Embryonic facial prominence (tissue), 1 donor: ENCODE data around the gene MMP20.

Source experiments
- DNase-seq: peaks from one replicate; pipeline ENCODE4 v3.0.0-alpha.2; 2016; ENCODE audit errors: extremely low spot score

Gene MMP20

DNA sequence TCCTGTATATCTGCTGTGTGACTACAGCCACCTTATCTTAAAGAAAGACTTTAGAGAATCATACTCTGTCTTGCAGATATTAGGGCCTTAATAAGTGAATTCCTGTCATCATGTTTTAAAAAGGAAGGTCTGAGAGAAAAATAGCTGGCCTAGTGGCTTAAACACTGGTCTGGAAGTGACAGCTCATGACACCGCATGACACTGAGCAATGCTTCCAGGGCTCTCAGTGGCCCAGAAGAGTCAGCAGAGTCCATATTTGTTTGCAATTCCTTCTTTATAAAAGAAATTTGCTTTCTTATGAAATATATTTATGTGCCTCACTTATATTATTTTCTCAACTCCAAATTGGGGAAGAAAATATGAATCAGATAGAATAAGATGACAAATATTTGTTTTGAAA is 33.0 kb downstream of the MMP20 start:
- DNase-seq, result no peak

DNA sequence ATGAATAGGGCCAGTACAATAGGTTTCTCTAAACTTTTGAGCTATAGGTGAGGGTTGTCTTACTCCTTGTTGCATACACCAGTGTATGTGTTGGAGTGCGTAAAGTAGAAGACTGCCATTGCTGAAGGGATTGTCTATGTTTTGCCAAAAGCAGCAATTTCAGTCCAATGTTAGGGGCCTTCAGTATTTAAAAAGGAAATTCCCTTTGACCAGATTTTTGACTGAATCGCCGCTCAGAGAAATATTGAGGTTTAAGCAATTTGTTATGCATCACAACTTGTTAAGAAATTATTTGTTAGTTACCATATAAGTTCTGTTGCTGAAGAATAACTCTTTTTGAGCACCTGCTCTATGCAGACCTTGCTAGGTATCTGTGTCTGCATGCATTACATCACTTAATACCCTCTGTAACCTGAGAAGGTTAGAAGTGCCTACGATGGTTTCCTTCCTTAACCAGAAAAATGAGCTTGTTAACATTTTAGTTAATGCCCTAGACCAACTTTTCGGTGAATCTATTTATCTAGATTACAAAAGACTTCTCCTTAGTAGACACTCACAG is 33.9 kb downstream of the MMP20 start:
- no peak for DNase-seq

DNA sequence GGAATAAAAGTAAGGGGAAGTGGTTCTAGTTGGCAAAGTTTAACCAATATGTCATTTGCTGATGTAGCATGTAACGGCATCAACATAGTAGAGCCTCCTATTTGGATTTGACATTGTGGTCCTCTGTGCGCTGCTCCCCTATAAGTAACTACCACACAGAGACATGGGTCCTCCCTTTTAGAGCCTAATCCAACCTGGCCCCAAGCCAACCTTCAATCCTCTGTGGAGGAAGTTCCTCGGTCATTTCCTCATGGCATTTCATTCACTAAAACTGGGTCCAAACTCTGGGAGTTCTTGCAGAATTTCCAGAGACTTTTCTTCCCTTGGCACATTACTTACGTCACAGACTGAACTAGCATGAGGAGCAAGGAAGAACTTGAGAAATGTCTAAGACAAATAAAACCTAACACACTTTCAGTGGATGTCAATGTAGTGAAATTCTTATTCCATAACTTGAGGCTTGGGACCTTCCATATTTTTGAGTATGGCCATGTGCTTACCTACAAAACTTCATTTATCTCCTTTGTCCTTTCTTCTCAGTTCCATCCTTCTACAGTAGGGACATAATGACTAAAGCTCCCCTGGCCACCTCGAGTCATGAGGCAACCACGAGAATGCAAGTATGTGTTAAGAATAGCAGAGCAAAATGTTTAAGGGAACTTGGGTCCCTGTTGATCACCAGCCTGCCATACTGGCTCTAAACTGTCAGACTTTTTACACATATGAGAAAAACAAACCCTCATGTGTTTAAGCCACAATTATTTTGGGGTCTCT is 34.7 kb downstream of the MMP20 start:
- no peak for DNase-seq

DNA sequence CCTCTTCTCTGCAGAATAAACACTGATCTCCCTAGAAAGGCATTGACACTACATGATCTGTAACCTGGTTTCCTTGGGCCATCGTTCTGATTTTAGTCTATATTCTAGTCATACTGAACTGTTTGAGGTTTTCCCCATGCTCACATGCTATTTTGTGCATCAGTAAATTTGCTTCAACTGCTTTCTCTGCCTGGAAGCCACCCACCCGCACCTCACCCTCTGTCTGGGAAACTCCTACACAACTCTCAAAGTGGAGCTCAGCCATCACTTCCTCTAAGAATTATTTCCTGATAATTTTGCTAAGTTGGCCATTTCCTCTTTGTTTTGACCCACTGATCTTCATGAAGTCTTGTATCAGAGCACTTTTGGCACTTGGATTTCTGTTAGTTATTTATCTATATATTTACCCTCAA is 36.1 kb downstream of the MMP20 start:
- no peak for DNase-seq

- DNase-seq, result no peak
Observed at GRCh38 chr11:102587722-102588121, 37.4 kb downstream of the MMP20 start.

GRCh38 chr11:102583141-102583873 is 41.8 kb downstream of the MMP20 start:
- DNase-seq, result no peak

- no peak for DNase-seq
Observed at GRCh38 chr11:102582140-102582539, 43.0 kb downstream of the MMP20 start.

DNA sequence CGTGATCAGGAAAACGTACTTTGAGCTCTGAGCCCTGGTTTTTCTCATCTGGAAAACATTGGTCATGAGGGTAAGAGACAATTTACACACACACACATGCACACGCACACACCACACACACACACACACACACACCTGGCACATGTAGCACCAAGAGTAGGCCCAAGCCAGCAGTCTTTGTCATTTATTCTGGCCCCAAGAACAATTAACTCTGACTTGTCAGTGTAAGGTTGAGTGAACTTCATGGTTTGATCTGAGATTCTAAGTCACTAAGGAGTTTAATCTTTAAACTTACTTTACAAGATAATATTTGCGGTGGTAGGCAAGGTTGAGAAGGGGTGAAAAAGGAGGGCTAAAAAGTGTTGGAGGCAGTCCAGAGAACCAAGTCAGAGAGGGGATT is 44.1 kb downstream of the MMP20 start:
- no peak for DNase-seq

DNA sequence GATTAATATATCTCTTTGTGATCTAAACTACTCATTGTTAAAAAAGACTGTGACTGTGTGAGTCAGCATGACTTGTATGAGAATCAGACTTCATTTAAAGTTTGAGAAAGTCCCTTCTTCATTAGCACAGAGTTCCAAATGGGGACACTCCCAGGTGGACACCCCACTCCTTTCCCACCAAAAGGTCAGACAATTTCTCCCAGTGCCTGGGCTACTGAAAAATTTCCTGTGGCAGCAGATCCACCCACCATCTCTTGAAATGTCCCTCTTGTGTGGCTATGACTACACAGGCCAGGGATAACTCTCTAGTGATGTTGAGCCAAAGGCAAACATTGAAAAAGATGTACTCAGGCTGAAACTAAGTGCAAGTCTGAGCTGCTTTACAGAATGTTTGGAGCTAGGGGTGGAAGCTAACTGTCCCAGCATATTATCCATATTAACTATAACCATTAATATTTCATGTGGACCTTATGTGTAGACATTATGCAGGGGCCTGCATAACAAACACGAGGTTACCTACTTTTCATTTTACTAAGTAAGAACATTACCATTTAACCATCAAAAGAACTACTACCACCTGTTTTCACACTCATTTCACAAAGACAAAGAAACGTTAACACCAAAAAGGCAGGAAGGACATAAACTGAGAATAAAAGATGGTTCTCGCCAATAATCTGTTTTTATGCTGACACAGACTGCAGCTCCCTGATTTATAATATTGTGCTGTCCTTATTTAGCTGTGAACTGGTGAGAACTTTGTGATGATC is 44.8 kb downstream of the MMP20 start:
- no peak for DNase-seq

DNA sequence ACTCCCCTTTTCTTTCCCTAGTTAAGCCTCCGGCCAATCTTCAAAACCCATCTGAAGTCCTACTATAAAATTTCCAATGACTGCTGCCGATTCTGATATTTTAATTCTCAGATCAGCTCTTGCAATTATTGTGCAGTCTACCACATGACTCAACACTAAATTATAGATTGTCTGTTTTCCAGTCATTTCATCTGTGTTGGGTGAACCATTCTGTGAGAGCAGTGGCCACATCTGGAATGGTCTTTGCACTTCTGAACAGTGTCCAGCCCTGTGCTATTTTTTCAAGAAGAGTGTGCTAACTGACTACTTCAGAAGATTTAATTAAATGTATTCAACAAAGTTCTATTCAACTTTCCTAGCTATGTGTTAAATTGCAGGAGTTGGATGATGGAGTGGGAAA is 47.4 kb downstream of the MMP20 start:
- no peak for DNase-seq

DNA sequence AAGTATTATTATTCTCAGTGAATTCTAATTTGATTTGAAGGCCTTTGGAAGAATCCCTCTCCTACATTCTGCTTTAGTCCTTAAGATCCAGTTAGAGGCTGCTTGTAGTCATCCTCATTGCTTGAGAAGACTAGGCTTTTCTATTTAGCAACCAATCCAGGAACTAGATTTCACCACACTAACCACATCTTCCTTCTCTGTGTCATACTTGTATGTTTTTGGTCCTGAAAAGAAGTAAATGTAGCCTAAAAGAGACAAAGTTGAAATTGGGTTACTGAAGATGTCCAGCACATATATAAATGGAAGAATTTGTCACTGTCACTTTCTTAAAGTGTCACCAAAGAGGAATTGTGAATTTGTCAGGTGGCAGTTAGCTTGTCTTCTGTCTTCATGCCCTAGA is 48.0 kb downstream of the MMP20 start:
- no peak for DNase-seq

DNA sequence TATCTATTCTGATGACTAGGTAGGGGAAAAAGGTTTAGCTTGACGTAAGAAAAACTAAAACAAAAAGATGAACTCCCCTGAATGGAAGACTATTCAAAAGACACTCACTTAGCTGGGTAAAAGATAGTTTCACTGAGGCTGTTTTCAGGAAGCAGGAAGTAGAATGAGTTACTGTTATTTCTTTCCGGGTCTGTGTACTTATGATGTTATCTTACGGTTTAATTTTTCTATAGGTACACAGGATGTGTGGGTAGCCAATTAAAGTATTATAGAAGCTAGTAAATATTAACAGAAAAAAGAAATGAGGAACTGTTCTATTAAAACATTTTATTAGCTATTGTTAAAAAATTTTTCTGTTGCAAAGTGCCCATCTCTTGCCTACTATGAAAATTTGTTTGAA is 48.8 kb downstream of the MMP20 start:
- no peak for DNase-seq

GRCh38 chr11:102575012-102575411 is 50.1 kb downstream of the MMP20 start:
- no peak for DNase-seq

DNA sequence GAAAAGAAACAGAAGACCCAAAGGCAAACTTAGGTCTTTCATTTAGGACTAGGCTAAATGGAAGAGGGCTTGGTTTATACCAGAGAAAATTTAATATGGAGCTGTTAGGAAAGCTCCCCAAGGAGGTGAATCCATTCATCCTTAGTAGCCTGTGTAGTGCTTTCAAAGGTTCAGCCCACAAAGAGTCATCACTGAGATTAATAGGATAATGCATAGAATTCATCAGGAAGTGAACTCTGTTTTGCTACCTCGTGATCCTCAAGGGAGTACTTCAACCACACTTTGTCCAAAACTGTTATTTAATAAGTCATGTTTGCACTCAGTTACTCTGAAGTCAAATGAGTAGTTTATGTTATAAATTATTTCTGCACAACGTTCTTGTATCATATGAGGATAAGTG is 51.3 kb downstream of the MMP20 start:
- no peak for DNase-seq

DNA sequence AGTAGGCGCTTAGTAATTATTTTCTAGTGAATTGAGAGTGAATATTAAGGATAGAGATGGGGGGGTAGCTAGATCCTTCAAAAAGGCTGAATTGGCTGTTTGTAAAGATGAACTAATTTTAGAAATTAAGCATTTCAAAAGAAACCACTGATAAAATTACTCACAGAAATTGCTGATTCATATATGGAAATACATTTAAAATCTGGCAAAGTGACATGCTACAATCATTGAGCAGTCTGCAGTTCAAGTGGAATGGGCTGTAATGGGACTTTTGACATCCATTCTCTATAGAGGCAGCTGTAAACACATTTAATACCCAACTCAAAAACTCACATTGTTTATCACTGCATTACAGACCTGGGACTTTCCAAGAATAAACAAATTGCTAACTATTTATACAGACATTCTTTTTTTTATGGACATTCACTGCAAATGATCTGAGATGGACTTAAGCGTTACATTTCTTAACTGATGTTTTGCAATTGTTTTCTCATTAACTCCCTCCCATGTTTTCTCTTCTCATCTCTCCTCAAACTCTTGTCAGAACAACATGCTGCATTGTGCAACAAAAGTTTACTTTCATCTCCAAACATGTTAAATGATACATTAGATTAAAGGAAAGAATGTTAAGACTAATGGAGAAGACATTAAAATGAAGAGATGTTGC is 52.4 kb downstream of the MMP20 start:
- DNase-seq, result no peak

DNA sequence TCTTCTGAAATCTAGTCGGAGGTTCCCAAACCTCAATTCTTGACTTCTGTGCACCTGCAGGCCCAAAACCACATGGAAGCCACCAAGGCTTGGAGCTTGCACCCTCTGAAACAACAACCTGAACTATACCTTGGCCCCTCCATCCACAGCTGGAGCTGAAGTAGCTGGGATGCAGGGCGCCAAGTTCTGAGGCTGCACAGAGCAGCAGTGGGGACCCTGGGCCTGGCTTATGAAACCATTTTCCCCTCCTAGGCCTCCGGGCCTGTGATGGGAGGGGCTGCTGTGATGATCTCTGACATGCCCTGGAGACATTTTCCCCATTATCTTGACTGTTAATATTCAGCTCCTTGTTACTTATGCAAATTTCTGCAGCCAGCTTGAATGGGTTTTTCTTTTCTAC is 56.3 kb downstream of the MMP20 start:
- DNase-seq, result no peak

DNA sequence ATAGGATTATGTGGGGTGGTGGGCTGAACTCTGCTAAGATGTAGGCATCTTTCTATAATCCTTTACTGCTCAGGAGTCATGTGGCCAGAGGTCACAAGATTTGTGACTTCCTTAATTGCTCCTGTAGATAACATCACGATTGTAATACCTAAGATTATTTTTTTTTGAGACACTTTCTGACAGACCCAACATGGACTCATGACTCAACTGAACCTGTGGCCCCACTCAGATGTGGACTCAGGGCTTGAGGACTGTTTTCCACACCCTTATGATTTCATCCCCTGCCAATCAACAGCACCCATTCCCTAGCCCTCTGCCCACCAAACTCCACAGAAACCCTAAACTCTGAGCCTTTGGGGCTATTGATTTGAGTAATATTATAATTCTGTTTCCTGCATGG is 59.0 kb downstream of the MMP20 start:
- DNase-seq, result no peak

- no peak for DNase-seq
Observed at GRCh38 chr11:102564110-102564509, 61.0 kb downstream of the MMP20 start.

DNA sequence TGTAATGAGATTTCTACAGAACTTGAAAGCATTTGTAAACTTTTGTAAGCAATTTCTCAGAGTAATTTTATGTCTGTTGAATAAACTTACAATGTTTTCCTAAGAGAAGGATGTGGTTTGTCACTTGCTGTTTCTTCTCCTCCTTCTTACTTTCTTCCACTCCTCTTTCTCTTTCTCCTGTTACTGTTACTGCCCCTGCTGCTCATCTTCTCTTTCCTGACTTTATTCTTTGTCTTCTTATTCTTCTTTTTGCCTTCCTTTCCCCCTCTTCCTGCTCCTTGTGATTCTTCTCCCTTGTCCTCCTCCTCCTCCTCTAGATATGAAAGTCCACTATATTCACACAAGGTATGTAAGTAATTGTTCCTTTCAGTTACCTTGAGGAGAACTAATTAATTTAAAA is 63.5 kb downstream of the MMP20 start:
- no peak for DNase-seq

GRCh38 chr11:102560555-102561011 is 64.5 kb downstream of the MMP20 start:
- DNase-seq, result peak; percentile 42

- DNase-seq, result no peak
Observed at GRCh38 chr11:102559839-102560238, 65.3 kb downstream of the MMP20 start.

GRCh38 chr11:102555091-102555490 is 70.0 kb downstream of the MMP20 start:
- no peak for DNase-seq
